GM19025 (cell line): ENCODE data around the gene CALML6.

Experiments used
- ATAC-seq: cut with Tn5 transposase; IDR thresholded peaks from one replicate; pipeline ENCODE4 v1.9.1; 2021; ENCODE audit warnings: mild to moderate bottlenecking, low read depth, moderate library complexity; ENCODE audit not compliant: unreplicated experiment

Gene CALML6

GRCh38 chr1:1960480-1961196 lies 45.6 kb downstream of the CALML6 start:
- no peak for ATAC-seq

GRCh38 chr1:1962752-1963151 lies 47.7 kb downstream of the CALML6 start:
- ATAC-seq: no peak

DNA sequence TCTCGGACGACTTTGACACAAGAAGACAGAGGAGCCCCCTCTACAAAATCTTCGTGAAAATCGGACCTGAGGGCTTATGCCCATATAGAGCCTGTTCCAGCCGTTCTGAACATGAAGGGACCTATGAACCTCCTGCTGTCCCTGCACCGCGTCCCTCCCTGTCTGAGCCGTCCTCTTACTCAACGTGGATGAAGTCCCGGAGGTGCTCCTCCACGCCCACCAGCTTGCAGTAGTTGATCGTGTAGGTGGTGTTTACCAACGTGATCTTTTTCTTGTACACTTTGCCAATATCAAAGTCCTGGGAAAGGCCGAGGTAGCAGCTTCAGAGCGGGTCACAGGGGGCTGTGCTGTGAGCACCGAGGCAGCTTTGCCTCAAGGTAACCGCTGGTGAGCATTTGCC lies 48.5 kb downstream of the CALML6 start:
- ATAC-seq: no peak

DNA sequence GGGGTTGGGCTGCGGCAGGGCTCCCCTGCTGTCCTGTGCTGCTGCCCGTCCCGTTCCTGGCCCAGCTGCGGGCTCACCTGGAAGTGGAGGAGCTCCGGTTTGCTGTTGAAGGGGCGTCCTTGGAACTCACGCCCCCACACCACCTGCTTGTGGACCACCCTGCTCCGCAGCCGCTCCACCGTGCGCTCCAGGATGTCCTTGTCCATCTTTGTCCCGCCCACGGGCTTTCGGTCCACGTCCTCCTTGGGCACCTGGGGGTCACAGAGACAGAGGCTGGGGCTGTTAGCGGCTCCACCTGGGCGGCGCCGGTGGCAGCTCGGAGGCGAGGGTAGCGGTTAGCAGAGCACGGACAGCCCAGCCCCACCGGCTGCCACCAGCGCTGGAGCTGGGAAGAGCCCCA lies 49.8 kb downstream of the CALML6 start:
- no peak for ATAC-seq

GRCh38 chr1:1965546-1965945 lies 50.5 kb downstream of the CALML6 start:
- ATAC-seq: no peak

- no peak for ATAC-seq
Observed at GRCh38 chr1:1966071-1966740, 51.1 kb downstream of the CALML6 start.
